GM18508 (cell line): ENCODE data around the gene TSC2.

Experiments
- ATAC-seq: cut with Tn5 transposase; IDR thresholded peaks from one replicate; pipeline ENCODE4 v1.9.1; 2021; ENCODE audit warnings: moderate number of reproducible peaks; ENCODE audit not compliant: insufficient read depth, unreplicated experiment

The TSC2 gene

GRCh38 chr16:2047330-2048115 is at the start of gene TSC2, which contains the start of gene NTHL1:
TSC2 (plus strand) TSS chr16:2047985; CDS start chr16:2048616, 631 bp downstream.
NTHL1 (minus strand) TSS chr16:2047834; CDS start chr16:2047823, 11 bp downstream.
- ATAC-seq: peak; percentile 81

GRCh38 chr16:1998360-1998835 is 49.4 kb upstream of the TSC2 start:
- no peak for ATAC-seq

GRCh38 chr16:1998852-1999801 is 48.7 kb upstream of the TSC2 start:
- ATAC-seq: no peak

DNA sequence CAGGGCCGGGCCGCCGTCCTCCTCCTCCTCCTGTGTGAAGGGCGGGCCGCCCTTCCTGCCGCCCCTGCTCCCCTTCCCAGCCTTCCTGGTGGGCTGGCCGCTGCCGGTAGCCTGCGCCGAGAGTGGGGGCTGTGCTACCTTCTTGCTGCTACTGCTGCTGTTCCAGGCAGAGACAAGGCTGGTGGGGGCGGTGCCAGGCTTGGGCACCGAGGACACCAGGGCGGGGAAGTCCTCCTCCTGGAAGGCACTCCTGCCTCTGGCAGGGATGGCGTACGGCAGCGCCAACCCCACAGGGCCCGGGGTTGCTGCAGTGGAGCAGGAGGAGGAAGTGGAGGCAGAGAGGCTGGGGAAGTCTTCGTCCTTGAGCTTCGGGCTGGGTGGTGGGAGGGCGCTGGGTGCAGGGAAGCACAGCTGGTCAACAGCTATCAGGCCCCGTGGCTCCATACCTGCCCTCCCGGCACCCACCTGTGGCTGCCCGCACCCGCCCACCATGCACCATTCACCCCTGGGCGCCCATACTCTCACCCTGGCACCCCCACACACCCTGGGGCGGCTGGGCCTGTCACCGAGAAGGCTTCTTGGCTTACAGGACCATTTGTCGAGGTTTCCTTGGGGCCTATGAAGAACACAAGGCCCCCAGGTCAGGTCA is 47.8 kb upstream of the TSC2 start:
- no peak for ATAC-seq

GRCh38 chr16:2001035-2001434 is 46.8 kb upstream of the TSC2 start:
- no peak for ATAC-seq

- ATAC-seq: no peak
These were observed 46.1 kb upstream of the TSC2 start for GRCh38 chr16:2001456-2002355.

DNA sequence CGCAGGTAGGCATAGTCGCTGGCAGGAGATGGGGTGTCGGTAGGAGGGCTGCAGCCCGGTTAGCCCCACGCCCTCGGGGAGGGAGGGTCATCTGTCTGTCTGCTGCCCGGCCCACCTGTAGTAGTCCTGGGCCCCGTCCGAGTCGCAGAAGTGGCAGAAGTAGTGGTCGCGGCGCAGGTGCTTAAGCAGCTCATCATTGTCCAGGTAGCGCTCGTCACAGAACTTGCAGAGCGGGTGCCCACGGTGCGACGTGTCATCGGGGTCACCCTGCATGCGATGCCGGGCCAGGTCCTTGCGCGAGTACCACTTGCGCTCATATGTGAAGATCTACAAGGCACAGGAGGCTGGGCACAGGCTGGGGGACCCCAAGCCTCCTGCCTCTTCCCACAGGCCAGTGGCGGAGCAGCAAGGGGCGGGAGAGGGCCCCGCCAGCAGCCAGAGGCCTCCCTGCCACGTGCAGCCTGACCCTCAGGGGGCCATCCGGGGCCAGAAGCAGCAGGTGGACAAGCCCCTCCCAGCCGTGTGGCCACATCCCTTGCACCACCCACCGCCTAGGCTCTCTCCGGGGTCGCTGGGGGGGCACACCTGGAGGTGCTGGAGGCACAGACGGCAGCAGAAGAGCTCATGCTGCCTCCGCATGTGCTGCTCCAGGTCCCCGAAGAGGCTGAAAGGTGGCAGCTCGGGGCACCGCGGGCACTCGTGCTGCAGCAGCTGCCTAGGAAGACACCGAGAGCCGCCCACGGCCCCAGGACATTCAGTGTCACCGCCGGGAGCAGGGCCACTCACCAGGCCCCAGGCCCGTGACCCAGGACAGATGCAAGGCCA is 45.2 kb upstream of the TSC2 start:
- ATAC-seq: no peak

DNA sequence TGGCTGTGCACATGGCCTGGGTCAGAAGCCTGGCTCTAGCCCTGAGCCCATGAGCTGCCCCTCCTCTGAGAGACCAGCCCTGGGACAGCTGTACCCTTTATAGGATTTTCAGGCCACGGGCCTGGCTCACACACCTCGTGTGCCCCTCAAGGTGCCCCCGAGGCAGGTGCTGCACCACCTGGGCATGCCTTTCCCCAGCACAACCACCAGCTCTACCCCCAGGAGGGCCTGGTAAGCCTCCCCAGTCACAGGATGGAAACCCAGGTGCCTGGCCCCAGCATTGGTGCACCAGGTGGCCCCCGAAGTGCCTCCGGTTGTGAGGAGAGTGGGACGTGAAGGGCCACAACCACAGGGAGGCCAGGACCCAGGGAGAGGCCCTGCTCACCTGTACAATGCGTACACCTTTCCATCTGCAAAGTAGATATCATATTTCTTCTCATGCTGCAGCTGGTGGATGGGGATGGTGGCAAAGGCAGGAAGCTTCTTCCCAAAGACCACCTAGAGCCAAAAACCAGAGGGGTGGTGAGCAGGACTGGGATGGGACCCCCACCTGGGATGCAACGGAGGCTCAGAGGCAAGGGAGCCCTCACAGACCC is 44.5 kb upstream of the TSC2 start:
- no peak for ATAC-seq

- ATAC-seq: no peak
These were observed 43.8 kb upstream of the TSC2 start for GRCh38 chr16:2003827-2004641.

DNA sequence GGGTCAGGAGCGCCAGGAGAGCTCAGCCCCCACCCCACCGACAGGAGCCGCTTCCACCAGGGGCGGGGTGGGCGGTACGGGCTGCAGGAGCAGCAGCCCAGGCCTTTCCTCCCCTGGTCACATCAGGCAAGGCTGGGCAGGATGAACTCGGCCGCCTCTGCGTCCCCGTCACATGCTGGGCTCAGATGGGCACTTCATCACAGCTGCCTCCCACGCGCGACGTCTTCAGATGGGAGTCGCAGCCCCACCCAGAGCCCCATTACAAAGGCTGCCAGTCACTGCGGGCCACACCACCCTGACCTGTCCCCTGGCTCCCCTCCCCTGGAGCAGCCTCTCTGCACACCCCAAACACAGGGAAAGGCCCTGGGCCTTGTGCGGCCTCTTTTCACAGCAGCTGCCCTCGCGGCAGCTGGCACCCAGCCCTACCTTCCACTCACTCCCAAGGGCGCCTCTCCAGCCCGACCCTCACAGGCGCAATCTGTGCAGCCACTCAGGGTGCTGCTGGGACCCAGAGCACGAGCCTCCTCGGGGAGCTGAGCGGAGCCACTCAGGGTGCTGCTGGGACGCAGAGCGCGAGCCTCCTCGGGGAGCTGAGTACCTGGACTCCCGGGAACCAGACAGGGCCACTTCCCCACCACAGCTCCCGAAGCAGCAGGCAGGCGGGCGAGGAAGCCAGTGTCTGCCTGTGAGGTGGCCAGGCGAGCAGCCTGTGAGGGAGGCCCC is 42.8 kb upstream of the TSC2 start:
- ATAC-seq: no peak

DNA sequence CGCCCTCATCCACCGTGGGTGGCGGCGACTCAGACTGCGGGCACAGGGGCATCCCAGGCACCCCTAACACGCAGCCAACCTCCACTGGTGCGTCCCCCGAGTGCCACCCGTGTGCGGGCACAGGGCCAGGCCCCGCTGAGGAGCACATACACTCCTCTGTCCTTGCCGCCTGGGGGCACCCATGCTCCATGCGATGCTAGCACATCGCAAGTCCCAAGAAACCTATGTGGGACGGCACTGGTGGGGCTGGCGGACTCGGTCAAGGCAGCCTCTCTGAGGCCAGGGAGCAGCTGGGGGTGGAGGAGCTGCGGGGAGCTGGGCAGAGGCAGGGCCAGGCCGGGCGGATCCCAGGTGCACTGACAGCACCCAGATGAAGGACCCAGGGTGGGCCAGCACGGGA is 42.1 kb upstream of the TSC2 start:
- ATAC-seq: no peak

GRCh38 chr16:2006317-2006716 is 41.5 kb upstream of the TSC2 start:
- ATAC-seq: no peak

GRCh38 chr16:2007081-2007836 is 40.5 kb upstream of the TSC2 start:
- no peak for ATAC-seq

DNA sequence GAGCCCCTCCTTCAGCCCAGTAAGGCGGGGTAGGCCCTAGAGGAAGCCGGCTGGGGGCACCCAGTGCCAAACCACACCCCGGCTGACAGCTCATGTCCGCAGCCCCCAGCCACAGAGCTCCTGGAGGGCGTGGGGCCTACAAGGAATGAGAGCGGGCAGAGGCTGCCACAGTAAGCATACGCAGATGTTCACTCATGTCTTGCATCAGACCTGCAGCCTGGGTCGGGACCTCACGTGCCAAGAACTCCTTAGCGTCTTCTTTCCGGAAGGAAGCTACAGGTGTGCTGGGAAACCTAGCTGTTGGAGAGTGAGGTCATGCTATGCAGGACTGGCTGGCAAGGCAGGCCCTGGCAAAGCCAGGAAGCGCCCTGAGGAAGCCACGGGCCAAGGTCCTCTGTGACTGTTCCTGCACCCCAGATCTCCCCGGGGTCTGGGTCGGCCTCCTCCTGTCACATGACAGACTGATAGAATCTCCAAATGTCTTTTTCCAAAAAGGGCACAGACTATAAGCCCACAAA is 39.7 kb upstream of the TSC2 start:
- no peak for ATAC-seq

DNA sequence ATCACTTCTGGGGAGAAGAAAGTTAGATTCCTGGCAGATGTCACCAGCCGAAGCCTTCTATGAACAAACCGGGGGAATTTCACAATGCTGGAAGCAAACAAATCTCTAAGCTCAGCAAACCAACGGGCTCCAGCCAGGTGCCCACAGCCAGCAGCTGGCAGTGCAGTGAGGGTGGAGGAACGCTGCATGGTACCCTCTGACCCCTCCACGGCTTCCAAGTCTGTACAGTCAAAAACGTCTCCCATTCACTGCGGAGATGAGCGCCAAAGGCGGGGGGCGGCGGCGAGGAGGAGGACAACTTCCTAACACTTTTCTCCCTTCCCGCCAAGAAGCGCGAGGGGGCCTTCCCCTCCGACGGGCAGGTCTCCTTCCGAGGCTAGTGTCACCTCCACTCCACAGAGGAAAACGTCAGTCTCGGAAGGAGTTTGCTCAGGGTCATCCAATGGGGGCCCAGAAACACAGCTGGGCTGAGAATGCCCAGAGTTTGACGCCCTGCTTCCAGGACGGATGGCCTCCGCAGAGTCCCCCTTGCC is 39.1 kb upstream of the TSC2 start:
- no peak for ATAC-seq
